Liver (tissue), 9 donors: ENCODE results near the gene TRIM40. TPM values are rescaled to one million over a fixed set of nuclear protein-coding genes. Genes with fewer than 3 reads are reported as not detected.

Experiments
- DNase-seq: peaks from one replicate; pipeline ENCODE4 v3.0.0-alpha.2; 2017; ENCODE audit warnings: low spot score
- H3K27ac ChIP-seq, 2 donors: one replicate each; pipeline ENCODE4 v1.7.0; 2013; ENCODE audit warnings: inconsistent platforms in 2 of 2, low read length in 2 of 2, control low read depth in 1 of 2, low read depth in 1 of 2, mild to moderate bottlenecking in 1 of 2
- H3K27me3 ChIP-seq, 4 donors: one replicate each; pipeline versions ENCODE4 v1.6.1 to v1.7.0; 2013; ENCODE audit warnings: low read length in 3 of 4, inconsistent platforms in 1 of 4, mild to moderate bottlenecking in 1 of 4, moderate library complexity in 1 of 4; ENCODE audit not compliant: control insufficient read depth in 4 of 4, insufficient read depth in 4 of 4
- H3K36me3 ChIP-seq, 4 donors: one replicate each; pipeline versions ENCODE4 v1.6.1 to v1.7.0; 2013; ENCODE audit warnings: low read length in 3 of 4, mild to moderate bottlenecking in 3 of 4, low read depth in 1 of 4, moderate library complexity in 1 of 4; ENCODE audit not compliant: control insufficient read depth in 4 of 4, insufficient read depth in 3 of 4
- H3K4me1 ChIP-seq, 4 donors: one replicate each; pipeline versions ENCODE4 v1.6.1 to v1.7.0; 2013; ENCODE audit warnings: low read length in 3 of 4, mild to moderate bottlenecking in 3 of 4, moderate library complexity in 1 of 4; ENCODE audit not compliant: control insufficient read depth in 4 of 4, insufficient read depth in 4 of 4
- H3K4me3 ChIP-seq, 3 donors: one replicate each; pipeline versions ENCODE4 v1.6.1 to v1.7.0; 2013; ENCODE audit warnings: low read length in 3 of 3, control low read depth in 1 of 3, low read depth in 1 of 3, mild to moderate bottlenecking in 1 of 3
- H3K9ac ChIP-seq, 2 donors: one replicate each; pipeline ENCODE4 v1.7.0; 2013; ENCODE audit warnings: low read length in 2 of 2, mild to moderate bottlenecking in 2 of 2, moderate library complexity in 2 of 2, control low read depth in 1 of 2, low read depth in 1 of 2
- H3K9me3 ChIP-seq, 4 donors: one replicate each; pipeline versions ENCODE4 v1.6.1 to v1.7.0; 2013; ENCODE audit warnings: low read length in 3 of 4; ENCODE audit not compliant: control insufficient read depth in 4 of 4
- ATF3 ChIP-seq: IDR thresholded peaks from 2 replicates; pipeline ENCODE4 v1.6.1; 2016; ENCODE audit warnings: antibody characterized with exemption
- CTCF ChIP-seq: fragments of 150-350 bp; IDR thresholded peaks from 2 replicates; pipeline ENCODE4 v1.5.1; 2017; ENCODE audit warnings: improper control_type of control experiment, low read depth, low read length; ENCODE audit not compliant: missing input control
- EGR1 ChIP-seq, 2 donors: IDR thresholded peaks; 2 replicates each; pipeline ENCODE4 v1.6.1; 2016 to 2018; ENCODE audit warnings: antibody characterized with exemption in 2 of 2, low read depth in 2 of 2
- FOXA1 ChIP-seq: IDR thresholded peaks from 2 replicates; pipeline ENCODE4 v1.6.1; 2016; ENCODE audit warnings: antibody characterized with exemption
- FOXA2 ChIP-seq: IDR thresholded peaks from 2 replicates; pipeline ENCODE4 v1.6.1; 2016; ENCODE audit warnings: antibody characterized with exemption
- GABPA ChIP-seq, 2 donors: IDR thresholded peaks in 1 of 2; conservative IDR thresholded peaks in 1 of 2; 2 replicates each; pipeline ENCODE4 v1.6.1; 2016; ENCODE audit warnings: antibody characterized with exemption in 2 of 2, mild to moderate bottlenecking in 1 of 2, moderate library complexity in 1 of 2
- HNF4A ChIP-seq, 2 donors: conservative IDR thresholded peaks; 2 replicates each; pipeline ENCODE4 v1.6.1; 2016; ENCODE audit warnings: antibody characterized with exemption in 2 of 2, mild to moderate bottlenecking in 2 of 2
- JUND ChIP-seq, 2 donors: IDR thresholded peaks; 2 replicates each; pipeline ENCODE4 v1.6.1; 2016; ENCODE audit warnings: antibody characterized with exemption in 2 of 2
- MAX ChIP-seq: IDR thresholded peaks from 2 replicates; pipeline ENCODE4 v1.6.1; 2016; ENCODE audit warnings: antibody characterized with exemption
- NR2F2 ChIP-seq: IDR thresholded peaks from 2 replicates; pipeline ENCODE4 v1.6.1; 2016; ENCODE audit warnings: antibody characterized with exemption
- RAD21 ChIP-seq, 2 donors: IDR thresholded peaks; 2 replicates each; pipeline ENCODE4 v1.6.1; 2016; ENCODE audit warnings: antibody characterized with exemption in 2 of 2, mild to moderate bottlenecking in 2 of 2
- REST ChIP-seq: IDR thresholded peaks from 2 replicates; pipeline ENCODE4 v1.6.1; 2016; ENCODE audit warnings: antibody characterized with exemption, mild to moderate bottlenecking
- RXRA ChIP-seq, 2 donors: IDR thresholded peaks; 2 replicates each; pipeline ENCODE4 v1.6.1; 2017 to 2018; ENCODE audit warnings: antibody characterized with exemption in 2 of 2, mild to moderate bottlenecking in 1 of 2
- SP1 ChIP-seq: IDR thresholded peaks from 2 replicates; pipeline ENCODE4 v1.6.1; 2018; ENCODE audit warnings: antibody characterized with exemption, mild to moderate bottlenecking
- TAF1 ChIP-seq: conservative IDR thresholded peaks from 2 replicates; pipeline ENCODE4 v1.6.1; 2016; ENCODE audit warnings: antibody characterized with exemption, mild to moderate bottlenecking
- YY1 ChIP-seq: IDR thresholded peaks from 2 replicates; pipeline ENCODE4 v1.6.1; 2016; ENCODE audit warnings: antibody characterized with exemption, mild to moderate bottlenecking
- ZBTB33 ChIP-seq: IDR thresholded peaks from 2 replicates; pipeline ENCODE4 v1.6.1; 2016; ENCODE audit warnings: antibody characterized with exemption
- WGBS: extraction: QIAGEN DNeasy Blood & Tissue Kit; methylation state at CpG from one replicate; pipeline ENCODE4 v1.1.7; 2013; 5-methylcytosine and 5-hydroxymethylcytosine counted together
- polyA plus RNA-seq, 2 donors: library from polyadenylated mRNA; stranded (reverse) in 1 of 2; unstranded in 1 of 2; fragments of 200-250 nt in 1 of 2; fragments of >200 nt in 1 of 2; fragmentation: Nextera tagmentation in 1 of 2; extraction: Ambion mirVana in 1 of 2; gene quantifications; one replicate each; pipeline versions ENCODE4 v1.2.1 to v1.2.3, GENCODE V29; 2013 to 2015
- total RNA-seq, 2 donors: library from RNA; depleted of rRNA; stranded (reverse); fragments of >200 nt; gene quantifications; one replicate each; pipeline ENCODE4 v1.2.3, GENCODE V29; 2014
- donor health status: healthy.
- donor health status: healthy.
- donor health status: healthy.
- donor health status: healthy.
- donor health status: healthy.

The TRIM40 gene
- total and polyA plus RNA-seq, 4 donors = 0.51 TPM; not detected in 3

- Histone ChIP-seq H3K4me1 (peaks cover 0 to 16% (median 5%) of the 10 kb centered on the region in 4 donors), H3K4me3 (peak overlapping the region; percentile 21 to 61 (median 38)), H3K27me3 (no peaks in the 10 kb centered on the region), H3K27ac (peak overlapping the region; percentile 74 to 86), H3K9me3 (no peaks in the 10 kb centered on the region), H3K9ac (peak overlapping the region in 1 of 2 donors; percentile 76), H3K36me3 (peaks cover 0 to 16% (median 7%) of the 10 kb centered on the region in 4 donors)
- 74% methylated on average over 16 of the region's 16 CpGs for WGBS
- TF ChIP-seq CTCF = no peak
- TF ChIP-seq YY1 = no peak
- TF ChIP-seq EGR1 (IDR thresholded peaks at IDR 0.05; ENCODE audit: low read depth in 2 of 2) = no peak
- TF ChIP-seq GABPA (IDR thresholded peaks at IDR 0.05 in 1 of 2, conservative IDR thresholded peaks at IDR 0.05 in 1 of 2) = no peak
- TF ChIP-seq REST = no peak
- TF ChIP-seq HNF4A (conservative IDR thresholded peaks at IDR 0.05) = no peak
- no peak for TF ChIP-seq FOXA2
- TF ChIP-seq RXRA (IDR thresholded peaks at IDR 0.05) = no peak
- TF ChIP-seq JUND (IDR thresholded peaks at IDR 0.05) = no peak
- no peak for TF ChIP-seq SP1
- no peak for TF ChIP-seq FOXA1
- TF ChIP-seq ZBTB33 = no peak
- TF ChIP-seq NR2F2 = no peak
- DNase-seq = no peak
Measured at GRCh38 chr6:30163918-30164654, 28.1 kb downstream of the TRIM40 start.

GRCh38 chr6:30164714-30165113, 28.8 kb downstream of the TRIM40 start:
- Histone ChIP-seq H3K36me3 (peaks cover 0 to 18% (median 8%) of the 10 kb centered on the region in 4 donors), H3K9ac (no peak overlapping the region), H3K4me1 (peaks cover 0 to 16% (median 5%) of the 10 kb centered on the region in 4 donors), H3K27me3 (no peaks in the 10 kb centered on the region), H3K4me3 (peak overlapping the region in 2 of 3 donors; percentile 20 to 61), H3K9me3 (no peaks in the 10 kb centered on the region), H3K27ac (peak overlapping the region in 1 of 2 donors; percentile 86)
- DNase-seq = no peak
- WGBS = 83% methylated on average over 4 of the region's 4 CpGs
- no peak for TF ChIP-seq RAD21 (IDR thresholded peaks at IDR 0.05)
- no peak for TF ChIP-seq GABPA (IDR thresholded peaks at IDR 0.05 in 1 of 2, conservative IDR thresholded peaks at IDR 0.05 in 1 of 2)
- no peak for TF ChIP-seq TAF1
- TF ChIP-seq MAX = no peak
- TF ChIP-seq EGR1 (IDR thresholded peaks at IDR 0.05; ENCODE audit: low read depth in 2 of 2) = no peak
- TF ChIP-seq REST = no peak
- no peak for TF ChIP-seq ATF3
- no peak for TF ChIP-seq JUND (IDR thresholded peaks at IDR 0.05)
- no peak for TF ChIP-seq CTCF
- no peak for TF ChIP-seq SP1
